ENCODE results near the gene SYTL1. TPM values are rescaled to one million over a fixed set of nuclear protein-coding genes. Genes with fewer than 3 reads are reported as not detected.

Gene SYTL1
- total RNA-seq, 1 donor from 2014 or later, result 8.2 TPM

DNA sequence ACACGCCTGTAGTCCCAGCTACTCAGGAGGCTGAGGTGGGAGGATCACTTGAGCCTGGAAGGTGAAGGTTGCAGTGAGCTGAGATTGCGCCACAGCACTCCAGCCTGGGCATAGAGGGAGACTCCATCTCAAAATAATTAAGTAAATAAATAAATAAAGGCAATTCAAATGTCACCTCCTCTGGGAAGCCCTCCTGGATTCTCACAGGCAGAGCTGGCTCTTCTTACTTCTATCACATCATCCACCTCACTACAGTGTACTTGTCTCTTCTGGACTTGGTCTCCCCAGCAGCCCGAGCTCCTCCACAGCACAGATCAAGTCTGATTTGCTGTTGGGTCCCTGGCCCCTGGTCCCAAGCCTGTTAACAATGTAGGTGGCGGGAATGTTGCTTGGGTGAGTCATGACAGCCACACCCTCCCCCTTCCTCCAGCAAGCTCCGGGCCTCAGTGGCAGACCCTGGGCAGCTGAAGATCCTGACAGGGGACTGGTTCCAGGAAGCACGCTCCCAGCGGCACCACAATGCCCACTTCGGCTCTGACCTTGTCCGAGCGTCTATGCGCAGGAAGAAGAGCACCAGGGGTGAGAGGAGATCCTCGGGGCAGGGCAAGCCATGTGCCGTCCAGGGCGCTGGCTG lies 5.3 kb downstream of the SYTL1 start:
- DNase-seq (ENCODE audit: low spot score), result no peak

DNA sequence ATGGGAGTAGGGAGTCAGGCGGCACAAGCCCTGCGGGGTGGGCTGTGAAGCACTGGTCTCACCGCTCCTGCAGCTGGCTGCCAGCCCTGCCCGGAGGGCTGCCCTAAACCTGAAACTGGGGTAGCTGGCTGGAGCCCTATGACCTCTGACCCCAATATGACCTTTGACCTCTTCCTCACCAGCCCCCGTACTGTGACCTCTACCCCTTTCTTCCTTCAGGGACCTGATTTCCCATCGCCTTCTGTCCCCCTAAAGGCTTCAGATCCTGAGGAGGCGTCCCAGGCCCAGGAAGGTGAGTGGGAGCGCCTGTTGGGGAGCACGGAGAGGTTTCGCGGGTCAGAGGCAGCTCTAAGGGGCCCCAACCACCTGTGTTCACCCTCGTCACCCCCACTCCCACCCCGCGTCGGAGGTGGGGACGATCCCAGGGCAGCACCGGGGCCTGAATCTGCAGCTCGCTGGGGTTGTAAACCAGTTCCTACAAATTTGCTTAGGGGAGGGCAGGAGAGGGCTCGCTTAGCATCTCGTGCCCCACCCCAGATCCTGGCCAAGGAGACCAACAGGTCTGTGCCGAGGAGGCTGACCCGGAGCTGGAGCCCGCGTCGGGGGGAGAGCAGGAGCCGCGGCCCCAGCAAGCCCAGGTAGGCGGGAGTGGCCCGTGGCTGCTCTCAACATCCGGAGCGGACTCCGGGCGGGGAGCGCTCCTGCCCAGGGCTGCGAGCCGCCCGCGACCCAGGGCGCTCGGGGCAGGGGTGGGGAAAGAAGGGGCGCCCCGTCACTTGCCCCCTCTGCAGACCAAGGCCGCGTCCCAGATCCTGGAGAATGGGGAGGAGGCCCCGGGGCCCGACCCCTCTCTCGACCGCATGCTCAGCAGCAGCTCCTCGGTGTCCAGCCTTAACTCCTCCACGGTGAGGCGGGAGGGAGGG lies 7.3 kb downstream of the SYTL1 start:
- peak; percentile 54 for DNase-seq (ENCODE audit: low spot score)

DNA sequence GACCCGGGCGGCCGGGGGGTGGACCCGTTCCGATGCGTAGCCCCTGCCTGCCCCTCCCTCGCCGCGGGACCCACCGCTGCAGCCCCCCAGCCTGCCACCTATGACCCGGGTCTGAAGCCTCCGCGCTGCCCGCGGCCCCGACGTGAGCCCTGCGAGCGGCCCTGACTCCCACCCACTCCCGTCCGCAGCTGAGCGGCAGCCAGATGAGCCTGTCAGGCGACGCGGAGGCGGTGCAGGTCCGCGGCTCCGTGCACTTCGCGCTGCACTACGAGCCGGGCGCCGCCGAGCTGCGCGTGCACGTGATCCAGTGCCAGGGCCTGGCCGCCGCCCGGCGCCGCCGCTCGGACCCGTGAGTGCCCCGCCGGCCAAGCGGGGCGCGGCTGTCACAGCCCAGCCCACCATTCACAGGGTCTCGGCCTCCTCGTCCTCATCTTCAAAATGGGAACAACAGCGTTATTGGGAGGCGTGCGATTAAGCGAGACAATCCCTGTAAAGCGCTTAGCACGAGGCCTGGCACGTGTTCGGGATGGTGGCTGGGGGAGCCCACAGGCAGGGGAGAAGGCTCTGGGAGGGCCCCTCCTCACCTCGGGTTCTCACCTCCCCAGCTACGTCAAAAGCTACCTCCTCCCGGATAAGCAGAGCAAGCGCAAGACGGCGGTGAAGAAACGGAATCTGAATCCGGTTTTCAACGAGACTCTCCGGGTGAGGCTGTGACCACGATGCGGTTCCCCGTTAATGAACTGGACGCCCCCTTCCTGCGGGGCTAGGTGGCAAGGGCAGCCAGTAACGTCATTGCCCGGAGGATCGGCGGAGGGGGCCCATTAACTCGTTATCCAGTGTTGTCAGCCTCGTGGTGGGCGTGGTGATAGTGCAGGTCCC lies 8.2 kb downstream of the SYTL1 start:
- DNase-seq (ENCODE audit: low spot score), result peak; percentile 81

- peak; percentile 81 for DNase-seq (ENCODE audit: low spot score)
Measured at GRCh38 chr1:27350663-27351540, 9.1 kb downstream of the SYTL1 start.

DNA sequence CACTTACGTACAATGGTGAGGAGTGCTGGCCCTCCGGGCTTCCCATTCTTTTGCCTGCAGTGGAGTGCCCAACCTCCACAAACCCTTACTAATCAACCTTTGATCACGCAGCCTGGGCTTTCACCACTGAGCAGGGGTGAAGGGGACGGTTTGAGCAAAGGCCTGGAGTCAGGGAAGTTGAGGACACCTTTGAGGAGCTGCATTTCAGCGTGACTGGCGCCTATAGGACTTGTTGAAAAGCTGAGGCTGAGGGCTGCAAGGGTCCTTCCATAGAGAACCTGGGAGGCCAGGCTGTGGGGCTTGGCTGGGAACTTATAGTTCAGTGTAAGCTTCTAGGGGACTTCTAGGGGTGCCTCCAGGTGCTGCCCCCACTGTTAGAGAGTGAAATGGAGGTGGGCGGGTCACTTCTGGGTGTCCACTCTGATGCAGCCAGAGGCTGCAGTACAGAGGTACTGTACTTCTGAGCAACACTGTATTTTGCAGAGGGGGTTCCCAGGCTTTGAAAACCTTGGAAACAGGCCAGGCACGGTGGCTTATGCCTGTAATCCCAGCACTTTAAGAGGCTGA lies 9.8 kb downstream of the SYTL1 start:
- no peak for DNase-seq (ENCODE audit: low spot score)

- DNase-seq (ENCODE audit: low spot score), result no peak
Measured at GRCh38 chr1:27353166-27353565, 11.3 kb downstream of the SYTL1 start.

- no peak for DNase-seq (ENCODE audit: low spot score)
Measured at GRCh38 chr1:27353629-27354028, 11.8 kb downstream of the SYTL1 start.

- DNase-seq (ENCODE audit: low spot score), result no peak
Measured at GRCh38 chr1:27355683-27356082, 13.9 kb downstream of the SYTL1 start.

DNA sequence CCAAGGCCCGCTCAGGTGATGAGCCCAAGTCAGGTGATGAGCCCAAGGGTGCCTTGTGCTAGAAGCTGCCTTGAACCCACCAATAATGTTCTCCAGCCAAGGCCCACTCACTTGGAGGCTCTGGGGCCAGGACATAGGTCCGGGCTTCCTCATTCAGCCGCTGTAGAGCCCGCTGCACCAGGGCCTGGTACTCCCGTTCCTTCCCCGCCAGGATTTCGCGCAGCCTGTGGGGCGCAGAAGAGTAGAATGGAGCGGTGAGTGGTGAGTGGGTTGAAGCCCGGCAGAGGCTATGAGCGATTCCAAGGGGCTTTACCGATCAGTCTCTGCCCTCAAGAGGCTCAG lies 14.4 kb downstream of the SYTL1 start:
- DNase-seq (ENCODE audit: low spot score), result no peak

DNA sequence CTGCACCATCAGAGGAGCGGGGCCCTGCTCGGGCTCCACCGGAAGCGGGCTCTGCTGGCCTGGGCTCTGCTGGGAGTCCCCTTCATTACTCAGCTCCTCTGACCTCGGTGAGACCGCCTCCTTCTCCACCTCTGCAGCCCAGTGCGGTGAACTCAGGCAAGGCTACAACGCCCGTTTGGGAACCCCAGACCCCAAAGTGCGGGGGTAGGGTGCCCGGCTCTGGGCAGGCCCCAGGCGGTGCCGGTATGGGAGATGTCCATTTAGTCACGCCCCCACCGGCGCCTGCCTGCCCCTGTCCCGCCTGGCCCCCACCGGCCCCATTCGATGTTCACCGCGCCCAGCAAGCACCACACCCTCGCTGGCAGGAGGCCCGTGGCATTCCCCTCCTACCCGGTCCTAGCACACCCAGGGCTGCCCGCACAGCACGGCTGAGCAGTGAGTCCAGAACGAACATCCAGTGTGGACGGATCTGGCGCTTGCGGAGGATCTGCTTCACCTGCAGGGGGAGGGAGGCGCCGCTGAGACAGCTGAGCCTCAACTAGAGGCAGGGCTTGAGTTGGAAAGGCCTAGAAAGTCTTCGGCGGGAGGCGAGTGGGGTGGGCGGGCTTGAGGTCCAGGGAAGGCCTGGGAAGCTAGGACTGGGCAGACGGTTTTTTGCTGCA lies 14.9 kb downstream of the SYTL1 start:
- peak; percentile 56 for DNase-seq (ENCODE audit: low spot score)

- DNase-seq (ENCODE audit: low spot score), result peak; percentile 55
Measured at GRCh38 chr1:27357281-27358037, 15.6 kb downstream of the SYTL1 start.

DNA sequence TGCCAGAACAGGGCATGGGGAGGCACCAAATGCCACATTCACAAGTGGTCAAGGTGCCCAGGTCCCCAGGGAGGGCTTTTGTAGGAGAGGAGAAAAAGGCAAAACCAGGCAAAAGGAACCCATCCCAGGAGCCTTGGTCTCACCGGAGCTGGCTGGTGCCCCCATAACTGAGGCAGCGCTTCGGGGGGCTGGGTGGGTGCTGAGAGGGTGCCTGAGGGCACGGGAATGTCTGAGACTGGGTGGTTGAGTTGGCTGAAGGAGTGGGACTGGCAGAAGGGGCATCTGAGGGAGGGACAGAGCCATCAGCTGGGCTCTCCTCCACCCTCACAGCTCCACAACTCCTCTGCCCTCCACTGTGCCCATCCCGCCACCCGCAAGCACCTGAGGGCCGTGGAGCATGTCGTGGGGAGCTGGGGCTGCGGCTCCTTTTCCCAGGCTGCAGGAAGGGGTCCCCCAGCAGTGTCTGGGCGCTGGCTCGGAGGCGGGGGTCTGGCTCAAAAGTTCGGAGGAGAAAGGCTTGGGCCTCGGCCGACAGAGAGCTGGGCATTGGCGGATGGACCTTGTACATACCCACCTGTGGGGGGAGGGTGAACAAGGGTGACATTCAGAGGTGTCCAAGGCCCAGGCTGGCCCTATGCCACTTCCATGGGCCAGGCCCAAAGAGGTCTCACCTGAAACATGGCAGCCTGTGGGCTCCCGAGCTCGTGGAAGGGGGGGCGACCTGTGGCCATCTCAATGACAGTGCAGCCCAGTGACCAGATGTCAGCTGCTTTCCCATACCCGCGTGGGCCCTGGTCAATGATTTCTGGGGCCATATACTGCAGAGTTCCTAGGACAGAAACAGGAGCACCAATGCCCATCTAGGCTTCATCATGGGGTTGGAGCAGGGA lies 16.5 kb downstream of the SYTL1 start:
- DNase-seq (ENCODE audit: low spot score), result no peak

GRCh38 chr1:27358928-27359313 lies 17.1 kb downstream of the SYTL1 start:
- DNase-seq (ENCODE audit: low spot score), result no peak

DNA sequence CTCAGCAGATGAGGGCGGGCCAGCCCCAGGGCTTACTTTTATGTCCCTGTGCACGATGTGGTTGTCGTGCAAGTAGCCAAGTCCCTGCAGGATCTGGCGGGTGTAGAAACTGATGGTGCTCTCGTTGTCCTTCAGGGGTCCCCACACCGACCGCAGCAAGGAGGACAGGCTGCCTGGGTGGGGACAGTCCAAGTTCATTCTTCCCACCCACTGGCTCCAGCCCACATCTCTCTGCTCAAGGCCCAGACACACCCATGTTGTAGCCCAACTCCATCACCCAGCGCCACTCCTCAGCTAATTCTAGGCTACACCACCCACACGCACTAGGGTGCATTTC lies 18.0 kb downstream of the SYTL1 start:
- no peak for DNase-seq (ENCODE audit: low spot score)

DNA sequence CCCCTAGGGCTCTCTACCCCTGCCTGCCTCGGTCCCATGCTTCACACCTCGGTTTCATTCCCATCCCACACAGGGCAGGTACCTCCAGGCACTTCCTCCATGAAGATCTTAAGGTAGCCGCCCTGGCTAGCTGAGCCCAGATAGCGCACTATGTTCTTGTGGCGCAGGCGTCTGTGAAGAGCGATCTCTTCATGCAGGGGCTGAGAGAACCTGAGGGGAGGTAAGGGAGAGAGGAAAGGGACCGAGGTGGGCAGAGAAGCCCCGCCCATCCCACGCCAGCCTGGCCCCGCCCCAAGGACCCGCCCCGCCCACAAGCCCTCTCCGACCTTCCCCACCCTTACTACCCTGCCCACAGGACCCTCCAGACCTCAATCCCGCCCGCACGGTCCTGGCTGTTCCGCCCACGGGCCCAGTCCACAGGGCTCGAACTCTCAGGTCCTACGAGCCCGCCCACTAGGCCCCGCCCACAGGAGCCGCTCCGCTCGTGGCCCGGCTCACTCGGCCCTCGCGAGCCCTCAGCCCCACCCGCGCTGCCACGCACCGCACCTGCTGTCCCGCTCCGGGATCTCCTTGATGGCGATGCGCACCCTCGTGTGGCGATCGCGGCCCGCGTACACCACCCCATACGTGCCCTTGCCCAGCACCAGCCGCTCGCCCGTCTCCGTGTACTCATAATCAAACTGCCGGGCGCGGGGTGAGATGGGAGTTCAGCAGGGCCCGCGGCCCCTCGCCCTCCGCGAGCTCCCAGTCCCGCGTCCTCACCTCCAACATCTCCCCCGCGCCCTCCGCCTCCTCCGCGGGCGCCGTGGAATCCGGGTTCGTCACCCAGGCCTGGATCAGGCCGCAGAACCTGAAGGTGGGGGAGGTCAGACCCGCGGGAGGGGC lies 18.6 kb downstream of the SYTL1 start:
- no peak for DNase-seq (ENCODE audit: low spot score)

DNA sequence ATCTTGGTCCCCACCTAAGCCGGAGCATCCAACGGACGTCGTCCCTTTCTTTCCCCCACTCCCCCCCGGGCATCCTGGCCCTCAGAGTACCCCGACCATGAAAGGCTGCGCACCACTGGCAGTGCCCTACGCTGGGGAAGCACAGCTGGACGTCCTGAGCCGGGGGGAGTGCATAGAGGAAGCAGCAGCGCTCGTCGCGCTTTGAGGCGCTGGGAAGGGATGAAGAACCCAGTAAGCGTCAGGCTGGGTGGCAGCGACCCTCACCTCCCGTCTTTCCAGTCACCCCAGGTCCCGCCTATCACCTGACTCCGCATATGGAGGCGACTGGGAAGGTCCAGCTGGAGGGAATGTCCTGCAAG lies 19.2 kb downstream of the SYTL1 start:
- no peak for DNase-seq (ENCODE audit: low spot score)

DNA sequence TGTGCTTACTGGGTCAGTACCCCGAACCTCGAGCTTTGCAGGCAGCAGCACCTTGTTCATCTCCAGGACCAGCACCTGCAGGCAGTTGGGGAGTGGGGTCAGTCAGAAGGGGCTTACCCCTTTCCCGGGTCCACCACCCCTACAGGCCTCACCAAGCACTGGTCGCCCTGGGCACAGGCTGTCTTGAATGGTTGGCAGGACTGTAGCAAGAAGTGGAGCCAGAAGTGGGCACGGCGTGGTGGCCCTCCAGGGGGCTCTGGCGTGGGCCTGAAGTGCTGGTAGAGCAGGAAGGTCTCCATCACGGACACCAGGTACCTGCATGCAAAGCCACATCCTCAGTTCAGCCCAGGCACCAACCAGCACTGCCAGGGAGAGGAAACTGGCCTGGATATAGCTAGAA lies 19.7 kb downstream of the SYTL1 start:
- DNase-seq (ENCODE audit: low spot score), result no peak

All from umbilical cord (tissue), 2 donors.